ENCODE results near the gene MAP2K5.

MAP2K5 gene

GRCh38 chr15:67803996-67804843, 261.7 kb downstream of the MAP2K5 start:
- no peak for TF ChIP-seq FOXP2 (optimal IDR thresholded peaks at IDR 0.05; ENCODE audit: control extremely low read depth, extremely low read length, insufficient read depth)
- TF ChIP-seq POLR2AphosphoS5 (IDR thresholded peaks at IDR 0.05; ENCODE audit: borderline replicate concordance, low read depth, low read length): no peak
- TF ChIP-seq EZH2 (IDR thresholded peaks at IDR 0.05): no peak
- H3K9ac ChIP-seq (ENCODE audit: insufficient read length): no peak overlapping the region
- DNase-seq (ENCODE audit: low read depth, low spot score): no peak
- H3K4me3 ChIP-seq: no peak overlapping the region
- no peaks in the 10 kb centered on the region for H3K36me3 ChIP-seq (ENCODE audit: insufficient read depth, low read length)
- no peak overlapping the region for H3K27ac ChIP-seq
- no peaks in the 10 kb centered on the region for H3K9me3 ChIP-seq (ENCODE audit: low read depth, low read length)

- TF ChIP-seq FOXP2 (optimal IDR thresholded peaks at IDR 0.05; ENCODE audit: control extremely low read depth, extremely low read length, insufficient read depth) (no peak), POLR2AphosphoS5 (IDR thresholded peaks at IDR 0.05; ENCODE audit: borderline replicate concordance, low read depth, low read length) (no peak), EZH2 (IDR thresholded peaks at IDR 0.05) (no peak)
- Histone ChIP-seq H3K36me3 (ENCODE audit: insufficient read depth, low read length) (no peaks in the 10 kb centered on the region), H3K27ac (no peak overlapping the region), H3K9me3 (ENCODE audit: low read depth, low read length) (no peaks in the 10 kb centered on the region), H3K9ac (ENCODE audit: insufficient read length) (no peak overlapping the region), H3K4me3 (no peak overlapping the region)
- no peak for DNase-seq (ENCODE audit: low read depth, low spot score)
Measured at GRCh38 chr15:67805008-67805665, 262.6 kb downstream of the MAP2K5 start.

GRCh38 chr15:67805666-67806516, 263.4 kb downstream of the MAP2K5 start:
- no peak for DNase-seq (ENCODE audit: low read depth, low spot score)
- H3K4me3 ChIP-seq: no peak overlapping the region
- no peak overlapping the region for H3K27ac ChIP-seq
- H3K36me3 ChIP-seq (ENCODE audit: insufficient read depth, low read length): no peaks in the 10 kb centered on the region
- no peaks in the 10 kb centered on the region for H3K9me3 ChIP-seq (ENCODE audit: low read depth, low read length)
- H3K9ac ChIP-seq (ENCODE audit: insufficient read length): no peak overlapping the region
- TF ChIP-seq FOXP2 (optimal IDR thresholded peaks at IDR 0.05; ENCODE audit: control extremely low read depth, extremely low read length, insufficient read depth) (no peak), EZH2 (IDR thresholded peaks at IDR 0.05) (no peak), POLR2AphosphoS5 (IDR thresholded peaks at IDR 0.05; ENCODE audit: borderline replicate concordance, low read depth, low read length) (no peak)

GRCh38 chr15:67806536-67806935, 264.0 kb downstream of the MAP2K5 start:
- no peaks in the 10 kb centered on the region for H3K9me3 ChIP-seq (ENCODE audit: low read depth, low read length)
- H3K36me3 ChIP-seq (ENCODE audit: insufficient read depth, low read length): no peaks in the 10 kb centered on the region
- no peak overlapping the region for H3K4me3 ChIP-seq
- no peak for DNase-seq (ENCODE audit: low read depth, low spot score)
- no peak overlapping the region for H3K27ac ChIP-seq
- no peak for TF ChIP-seq FOXP2 (optimal IDR thresholded peaks at IDR 0.05; ENCODE audit: control extremely low read depth, extremely low read length, insufficient read depth)
- no peak for TF ChIP-seq POLR2AphosphoS5 (IDR thresholded peaks at IDR 0.05; ENCODE audit: borderline replicate concordance, low read depth, low read length)
- no peak for TF ChIP-seq EZH2 (IDR thresholded peaks at IDR 0.05)
- H3K9ac ChIP-seq (ENCODE audit: insufficient read length): no peak overlapping the region

- TF ChIP-seq POLR2AphosphoS5 (IDR thresholded peaks at IDR 0.05; ENCODE audit: borderline replicate concordance, low read depth, low read length) (no peak), EZH2 (IDR thresholded peaks at IDR 0.05) (no peak), FOXP2 (optimal IDR thresholded peaks at IDR 0.05; ENCODE audit: control extremely low read depth, extremely low read length, insufficient read depth) (no peak)
- no peak overlapping the region for H3K27ac ChIP-seq
- no peak overlapping the region for H3K9ac ChIP-seq (ENCODE audit: insufficient read length)
- no peak for DNase-seq (ENCODE audit: low read depth, low spot score)
- no peak overlapping the region for H3K4me3 ChIP-seq
- no peaks in the 10 kb centered on the region for H3K36me3 ChIP-seq (ENCODE audit: insufficient read depth, low read length)
- H3K9me3 ChIP-seq (ENCODE audit: low read depth, low read length): no peaks in the 10 kb centered on the region
Measured at GRCh38 chr15:67807141-67807540, 264.6 kb downstream of the MAP2K5 start.

GRCh38 chr15:67807836-67808235, 265.3 kb downstream of the MAP2K5 start:
- DNase-seq (ENCODE audit: low read depth, low spot score): no peak
- no peak overlapping the region for H3K4me3 ChIP-seq
- TF ChIP-seq FOXP2 (optimal IDR thresholded peaks at IDR 0.05; ENCODE audit: control extremely low read depth, extremely low read length, insufficient read depth): no peak
- TF ChIP-seq EZH2 (IDR thresholded peaks at IDR 0.05): no peak
- no peak for TF ChIP-seq POLR2AphosphoS5 (IDR thresholded peaks at IDR 0.05; ENCODE audit: borderline replicate concordance, low read depth, low read length)
- no peaks in the 10 kb centered on the region for H3K9me3 ChIP-seq (ENCODE audit: low read depth, low read length)
- H3K27ac ChIP-seq: no peak overlapping the region
- H3K36me3 ChIP-seq (ENCODE audit: insufficient read depth, low read length): no peaks in the 10 kb centered on the region
- no peak overlapping the region for H3K9ac ChIP-seq (ENCODE audit: insufficient read length)

- Histone ChIP-seq H3K4me3 (no peak overlapping the region), H3K27ac (no peak overlapping the region), H3K9ac (ENCODE audit: insufficient read length) (no peak overlapping the region), H3K9me3 (ENCODE audit: low read depth, low read length) (no peaks in the 10 kb centered on the region), H3K36me3 (ENCODE audit: insufficient read depth, low read length) (no peaks in the 10 kb centered on the region)
- TF ChIP-seq POLR2AphosphoS5 (IDR thresholded peaks at IDR 0.05; ENCODE audit: borderline replicate concordance, low read depth, low read length): no peak
- no peak for TF ChIP-seq FOXP2 (optimal IDR thresholded peaks at IDR 0.05; ENCODE audit: control extremely low read depth, extremely low read length, insufficient read depth)
- no peak for TF ChIP-seq EZH2 (IDR thresholded peaks at IDR 0.05)
- DNase-seq (ENCODE audit: low read depth, low spot score): no peak
Measured at GRCh38 chr15:67808821-67809220, 266.3 kb downstream of the MAP2K5 start.

GRCh38 chr15:67809441-67809840, 266.9 kb downstream of the MAP2K5 start:
- Histone ChIP-seq H3K9ac (ENCODE audit: insufficient read length) (no peak overlapping the region), H3K4me3 (no peak overlapping the region), H3K36me3 (ENCODE audit: insufficient read depth, low read length) (no peaks in the 10 kb centered on the region), H3K27ac (no peak overlapping the region), H3K9me3 (ENCODE audit: low read depth, low read length) (no peaks in the 10 kb centered on the region)
- TF ChIP-seq POLR2AphosphoS5 (IDR thresholded peaks at IDR 0.05; ENCODE audit: borderline replicate concordance, low read depth, low read length): no peak
- no peak for TF ChIP-seq FOXP2 (optimal IDR thresholded peaks at IDR 0.05; ENCODE audit: control extremely low read depth, extremely low read length, insufficient read depth)
- no peak for TF ChIP-seq EZH2 (IDR thresholded peaks at IDR 0.05)
- no peak for DNase-seq (ENCODE audit: low read depth, low spot score)

Measured in SK-N-MC (cell line).